ENCODE measurements around the gene SUGT1. TPM values are rescaled to one million over a fixed set of nuclear protein-coding genes. Genes with fewer than 3 reads are reported as not detected.

Gene SUGT1
- total and polyA plus RNA-seq, 2 of the 13 experiments (the other 11 are each of a cell fraction or from before 2014, with no cell fraction given), result 23.1 to 71.2 TPM

- no peak for FAIRE-seq
- H3K4me3 ChIP-seq (replicated peaks in 1 of 3; ENCODE audit: insufficient read depth in 1 of 3, low read depth in 2 of 3, low read length in 3 of 3), result no peak overlapping the region
- in situ Hi-C loops (cut with HindIII; ENCODE audit: extremely low pct_ligation_motif_present, low pct_unique_long_range_greater_than_20kb), result no loop called here
- no peaks in the 10 kb centered on the region for H3K36me3 ChIP-seq (replicated peaks in 1 of 2; ENCODE audit: control insufficient read depth in 1 of 2, insufficient read depth in 2 of 2, low read length in 2 of 2)
- no peaks in the 10 kb centered on the region for H3K9me3 ChIP-seq (ENCODE audit: low read length)
- intact Hi-C loops (cut with micrococcal nuclease; ENCODE audit: unreplicated experiment), result loop anchor here (5.0 kb wide), 1 partner anchor 70 kb away; no protein-coding TSS in a partner anchor
- H3K4me1 ChIP-seq (ENCODE audit: insufficient read depth, low read length), result no peaks in the 10 kb centered on the region
- no peaks in the 10 kb centered on the region for H4K20me1 ChIP-seq (ENCODE audit: insufficient read depth, low read length)
- H3K27ac ChIP-seq (ENCODE audit: extremely low read length, insufficient read depth, low read length), result no peak overlapping the region
- ChIA-PET CTCF (ENCODE audit: low intra/inter-chr PET ratio, low total read pairs) (no interaction called here), POLR2A (no interaction called here)
- no peak for DNase-seq (ENCODE audit: low spot score)
- no peak overlapping the region for H2AFZ ChIP-seq (ENCODE audit: low read length)
- no TSS peak for BruUV-seq (replicated peaks)
- H3K9ac ChIP-seq (ENCODE audit: insufficient read depth, low read depth, low read length), result no peak overlapping the region
- no peak for TF ChIP-seq MEIS2 (CRISPR knock-in tag; IDR thresholded peaks at IDR 0.05)
- TF ChIP-seq, protein P1, sequence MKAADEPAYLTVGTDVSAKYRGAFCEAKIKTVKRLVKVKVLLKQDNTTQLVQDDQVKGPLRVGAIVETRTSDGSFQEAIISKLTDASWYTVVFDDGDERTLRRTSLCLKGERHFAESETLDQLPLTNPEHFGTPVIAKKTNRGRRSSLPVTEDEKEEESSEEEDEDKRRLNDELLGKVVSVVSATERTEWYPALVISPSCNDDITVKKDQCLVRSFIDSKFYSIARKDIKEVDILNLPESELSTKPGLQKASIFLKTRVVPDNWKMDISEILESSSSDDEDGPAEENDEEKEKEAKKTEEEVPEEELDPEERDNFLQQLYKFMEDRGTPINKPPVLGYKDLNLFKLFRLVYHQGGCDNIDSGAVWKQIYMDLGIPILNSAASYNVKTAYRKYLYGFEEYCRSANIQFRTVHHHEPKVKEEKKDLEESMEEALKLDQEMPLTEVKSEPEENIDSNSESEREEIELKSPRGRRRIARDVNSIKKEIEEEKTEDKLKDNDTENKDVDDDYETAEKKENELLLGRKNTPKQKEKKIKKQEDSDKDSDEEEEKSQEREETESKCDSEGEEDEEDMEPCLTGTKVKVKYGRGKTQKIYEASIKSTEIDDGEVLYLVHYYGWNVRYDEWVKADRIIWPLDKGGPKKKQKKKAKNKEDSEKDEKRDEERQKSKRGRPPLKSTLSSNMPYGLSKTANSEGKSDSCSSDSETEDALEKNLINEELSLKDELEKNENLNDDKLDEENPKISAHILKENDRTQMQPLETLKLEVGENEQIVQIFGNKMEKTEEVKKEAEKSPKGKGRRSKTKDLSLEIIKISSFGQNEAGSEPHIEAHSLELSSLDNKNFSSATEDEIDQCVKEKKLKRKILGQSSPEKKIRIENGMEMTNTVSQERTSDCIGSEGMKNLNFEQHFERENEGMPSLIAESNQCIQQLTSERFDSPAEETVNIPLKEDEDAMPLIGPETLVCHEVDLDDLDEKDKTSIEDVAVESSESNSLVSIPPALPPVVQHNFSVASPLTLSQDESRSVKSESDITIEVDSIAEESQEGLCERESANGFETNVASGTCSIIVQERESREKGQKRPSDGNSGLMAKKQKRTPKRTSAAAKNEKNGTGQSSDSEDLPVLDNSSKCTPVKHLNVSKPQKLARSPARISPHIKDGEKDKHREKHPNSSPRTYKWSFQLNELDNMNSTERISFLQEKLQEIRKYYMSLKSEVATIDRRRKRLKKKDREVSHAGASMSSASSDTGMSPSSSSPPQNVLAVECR (CRISPR knock-in tag; IDR thresholded peaks at IDR 0.05; ENCODE audit: borderline replicate concordance), result no peak
- TF ChIP-seq SNAPC4 (CRISPR knock-in tag; IDR thresholded peaks at IDR 0.05), result no peak
- TF ChIP-seq ZNF761 (CRISPR knock-in tag; conservative IDR thresholded peaks at IDR 0.05), result no peak
- TF ChIP-seq NPAS2 (CRISPR knock-in tag; IDR thresholded peaks at IDR 0.05; ENCODE audit: borderline replicate concordance), result no peak
- TF ChIP-seq ZKSCAN1 (IDR thresholded peaks at IDR 0.05; ENCODE audit: low read length), result no peak
- no peak overlapping the region for H3K4me2 ChIP-seq (ENCODE audit: low read depth, low read length)
- 2% methylated on average over 2 of the region's 2 CpGs for WGBS (ENCODE audit: low lambda C conversion rate)
- H3K27me3 ChIP-seq (ENCODE audit: control insufficient read depth in 1 of 2, insufficient read depth in 2 of 2, low read length in 2 of 2), result peaks cover 1 to 26% of the 10 kb centered on the region in 2 experiments; a peak in 2 of 5 replicates
- no peaks in the 10 kb centered on the region for H3K79me2 ChIP-seq (ENCODE audit: insufficient read depth, low read length)
- ATAC-seq, result no peak
Observed at GRCh38 chr13:52736891-52737290, 84.3 kb downstream of the SUGT1 start.
